ENCODE results near the gene CELA1.

DNA sequence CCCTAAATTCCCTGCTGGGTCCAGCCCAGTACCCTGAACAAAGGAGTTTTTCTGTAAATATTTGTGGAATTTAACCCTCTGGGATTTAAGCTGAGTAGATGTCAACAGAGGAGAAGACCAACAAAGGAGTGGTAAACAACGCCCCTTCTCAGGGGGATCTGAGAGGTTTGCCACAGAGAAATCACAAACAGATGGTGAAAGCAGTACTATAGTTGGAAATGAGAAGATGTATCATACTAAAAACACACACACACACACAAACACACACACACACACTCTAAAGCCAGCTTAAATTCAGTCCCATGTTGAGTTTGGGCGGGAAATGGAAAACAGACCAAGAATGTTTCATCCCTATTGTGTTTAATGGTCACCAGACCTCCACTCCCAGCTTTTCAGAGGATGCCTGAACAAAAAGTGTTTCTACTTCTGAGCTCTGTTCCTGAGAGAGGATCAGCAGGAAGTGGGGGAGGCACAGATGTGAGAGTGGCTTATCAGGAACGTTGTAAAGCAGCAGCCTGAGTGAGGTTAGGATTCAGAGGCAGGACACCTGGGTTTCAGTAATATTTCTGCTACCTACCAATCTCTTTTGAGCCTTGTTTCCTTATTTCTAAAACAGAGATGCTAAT lies 25.7 kb downstream of the CELA1 start:
- TF ChIP-seq, protein P1, sequence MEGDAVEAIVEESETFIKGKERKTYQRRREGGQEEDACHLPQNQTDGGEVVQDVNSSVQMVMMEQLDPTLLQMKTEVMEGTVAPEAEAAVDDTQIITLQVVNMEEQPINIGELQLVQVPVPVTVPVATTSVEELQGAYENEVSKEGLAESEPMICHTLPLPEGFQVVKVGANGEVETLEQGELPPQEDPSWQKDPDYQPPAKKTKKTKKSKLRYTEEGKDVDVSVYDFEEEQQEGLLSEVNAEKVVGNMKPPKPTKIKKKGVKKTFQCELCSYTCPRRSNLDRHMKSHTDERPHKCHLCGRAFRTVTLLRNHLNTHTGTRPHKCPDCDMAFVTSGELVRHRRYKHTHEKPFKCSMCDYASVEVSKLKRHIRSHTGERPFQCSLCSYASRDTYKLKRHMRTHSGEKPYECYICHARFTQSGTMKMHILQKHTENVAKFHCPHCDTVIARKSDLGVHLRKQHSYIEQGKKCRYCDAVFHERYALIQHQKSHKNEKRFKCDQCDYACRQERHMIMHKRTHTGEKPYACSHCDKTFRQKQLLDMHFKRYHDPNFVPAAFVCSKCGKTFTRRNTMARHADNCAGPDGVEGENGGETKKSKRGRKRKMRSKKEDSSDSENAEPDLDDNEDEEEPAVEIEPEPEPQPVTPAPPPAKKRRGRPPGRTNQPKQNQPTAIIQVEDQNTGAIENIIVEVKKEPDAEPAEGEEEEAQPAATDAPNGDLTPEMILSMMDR (IDR thresholded peaks at IDR 0.05): no peak
- TF ChIP-seq POLR2A (IDR thresholded peaks at IDR 0.05): no peak
